NCI-H1694 treated with DMSO at 0.1 percent for 48 hours (cell line): ENCODE measurements around the gene SREBF1.

ENCODE experiments used
- DNase-seq: peaks from one replicate; lab custom pipeline; 2025; lab: John Stamatoyannopoulos, UW

SREBF1 gene

GRCh38 chr17:17781591-17782496 is 54.9 kb downstream of the SREBF1 start:
- peak; percentile 77 for DNase-seq

DNA sequence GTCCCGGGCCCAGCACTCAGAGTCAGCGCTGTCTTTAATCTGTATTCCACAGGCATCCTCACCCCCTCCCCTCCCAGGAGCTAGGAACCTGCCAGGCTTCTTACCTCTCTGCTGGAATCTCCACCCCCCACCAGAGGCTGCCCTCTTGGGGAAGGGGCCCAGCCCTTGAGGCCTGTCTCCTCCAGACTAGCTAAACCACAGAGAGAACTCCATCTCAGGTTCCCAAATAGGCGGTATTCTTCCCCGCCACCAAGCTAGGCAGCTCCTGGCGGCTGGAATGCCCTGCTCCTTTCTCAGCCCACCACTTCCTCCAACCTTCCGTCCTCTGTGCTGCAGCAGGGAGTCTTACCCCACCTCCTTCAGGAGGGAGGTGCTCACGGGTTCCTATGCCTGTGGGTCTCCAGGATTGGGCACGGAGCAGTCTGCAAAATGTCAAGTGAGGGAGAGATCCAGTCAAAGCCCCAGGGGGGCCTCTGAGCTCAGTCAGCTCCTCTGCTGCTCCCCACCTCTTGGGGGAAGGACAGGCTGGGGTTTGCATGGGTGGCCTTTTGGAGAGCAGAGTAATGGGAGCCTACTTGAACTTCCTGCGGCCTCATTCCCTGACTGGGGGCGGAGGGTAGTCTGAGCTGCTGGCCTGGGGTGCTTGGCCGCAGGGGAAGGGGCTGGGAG is 55.7 kb downstream of the SREBF1 start:
- DNase-seq: no peak

DNA sequence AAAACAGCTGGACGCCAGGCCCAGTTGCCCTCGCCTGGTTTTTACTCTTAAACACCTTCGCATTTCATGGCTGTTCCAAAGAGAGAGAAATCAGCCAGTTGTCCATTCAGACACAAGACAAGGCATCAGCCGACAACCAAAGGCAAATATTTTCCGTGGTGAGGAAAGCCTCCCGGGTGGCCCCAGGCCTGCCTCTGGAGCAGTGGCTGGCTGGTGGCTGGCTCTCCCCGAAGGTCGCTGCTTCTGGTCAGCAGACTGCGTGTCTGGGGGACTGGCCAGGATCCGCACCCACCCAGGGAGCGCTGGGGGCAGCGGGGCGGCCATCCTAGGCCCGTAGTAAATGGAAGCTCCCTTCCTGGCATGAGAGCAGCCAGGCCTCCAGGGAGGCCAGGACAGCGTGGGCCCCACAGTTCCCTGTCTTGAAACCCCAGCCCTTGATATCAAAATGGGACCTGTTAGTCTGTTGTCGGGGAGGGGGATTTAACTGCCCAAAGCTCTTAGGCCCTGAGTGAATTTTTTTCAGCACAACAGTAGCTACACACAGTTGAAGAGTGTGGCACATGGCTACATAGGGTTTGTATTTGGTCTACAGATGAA is 57.7 kb downstream of the SREBF1 start:
- no peak for DNase-seq

GRCh38 chr17:17778308-17779014 is 58.3 kb downstream of the SREBF1 start:
- no peak for DNase-seq

- no peak for DNase-seq
Observed at GRCh38 chr17:17776889-17777288, 59.9 kb downstream of the SREBF1 start.

DNA sequence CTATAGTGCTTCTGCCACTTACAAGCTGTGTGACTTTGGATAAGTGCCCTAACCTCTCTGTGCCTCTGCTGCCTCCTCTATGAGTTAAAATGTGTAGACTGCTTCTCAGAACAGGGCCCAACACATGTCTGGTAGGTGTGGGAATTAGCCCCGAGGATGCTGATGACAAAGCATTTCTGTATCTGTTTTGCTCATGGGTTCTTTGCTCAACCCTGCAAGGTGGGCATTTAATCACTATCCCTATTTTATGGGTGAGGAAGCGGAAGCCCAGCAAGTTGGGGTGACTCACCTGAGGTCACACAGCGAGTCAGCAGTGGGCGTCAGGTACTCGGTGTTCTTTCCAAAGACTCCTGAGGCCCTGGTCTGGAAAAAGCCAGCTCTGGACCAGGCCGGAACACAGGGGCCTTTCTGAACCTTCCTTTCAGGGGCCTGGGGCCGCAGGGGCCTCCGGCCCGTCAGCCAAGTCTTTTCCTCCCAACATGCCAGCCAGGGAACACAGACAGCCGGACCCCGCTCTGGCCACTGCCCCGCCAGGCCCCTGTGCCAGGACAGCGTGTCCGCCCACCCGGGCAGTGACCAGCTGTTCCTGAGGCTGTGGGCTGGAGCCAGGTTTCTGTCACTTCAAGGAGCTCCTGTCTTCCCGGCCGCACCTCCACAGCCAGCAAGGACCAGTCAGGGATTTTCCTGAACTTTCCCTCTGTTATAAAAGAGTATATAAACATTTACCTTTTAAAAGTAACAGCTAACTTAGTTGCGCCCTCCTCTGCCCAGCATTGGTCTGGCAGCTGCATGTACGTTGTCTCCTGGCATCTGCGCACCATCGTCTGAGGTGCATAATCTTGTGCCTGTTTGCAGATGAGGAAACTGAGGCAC is 62.5 kb downstream of the SREBF1 start:
- DNase-seq: no peak

GRCh38 chr17:17772231-17772630 is 64.6 kb downstream of the SREBF1 start:
- DNase-seq: no peak

DNA sequence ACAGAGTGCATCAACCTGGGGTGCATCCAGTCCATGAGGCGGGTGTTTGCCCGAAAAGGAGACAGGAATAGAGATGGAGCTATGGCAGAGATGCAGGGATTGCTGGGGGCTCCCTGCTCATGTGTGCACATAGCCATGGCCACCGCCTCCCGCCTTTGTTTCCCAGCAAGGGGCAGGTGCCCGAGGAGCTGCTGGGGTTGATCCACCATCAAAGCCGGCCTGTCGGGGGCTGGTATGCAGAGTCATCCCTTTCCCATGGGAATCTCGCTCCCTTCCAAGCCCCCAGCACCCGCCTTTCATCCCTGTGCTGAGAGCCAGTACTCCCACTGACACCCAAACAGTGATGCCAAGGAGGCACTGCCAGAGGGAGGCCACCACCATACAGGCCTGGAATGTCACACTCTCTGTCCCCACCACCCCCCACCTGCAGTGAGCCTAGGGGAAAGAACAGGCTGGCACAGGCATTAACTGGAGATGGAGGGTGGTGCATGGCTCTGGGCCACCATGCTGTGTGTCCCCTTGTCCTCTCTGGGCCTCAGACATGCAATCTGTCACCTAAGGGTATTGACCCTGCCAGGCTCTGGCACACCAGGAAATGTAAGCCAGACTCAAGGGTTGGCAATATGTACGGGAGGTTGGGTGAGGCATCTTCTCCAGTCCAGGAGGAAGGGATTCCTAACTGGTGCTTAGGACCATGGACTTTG is 65.1 kb downstream of the SREBF1 start:
- DNase-seq: no peak

GRCh38 chr17:17770632-17771044 is 66.1 kb downstream of the SREBF1 start:
- no peak for DNase-seq

GRCh38 chr17:17769869-17770631 is 66.7 kb downstream of the SREBF1 start:
- no peak for DNase-seq

- no peak for DNase-seq
Observed at GRCh38 chr17:17768424-17769088, 68.2 kb downstream of the SREBF1 start.

GRCh38 chr17:17767887-17768418 is 68.8 kb downstream of the SREBF1 start:
- DNase-seq: no peak

DNA sequence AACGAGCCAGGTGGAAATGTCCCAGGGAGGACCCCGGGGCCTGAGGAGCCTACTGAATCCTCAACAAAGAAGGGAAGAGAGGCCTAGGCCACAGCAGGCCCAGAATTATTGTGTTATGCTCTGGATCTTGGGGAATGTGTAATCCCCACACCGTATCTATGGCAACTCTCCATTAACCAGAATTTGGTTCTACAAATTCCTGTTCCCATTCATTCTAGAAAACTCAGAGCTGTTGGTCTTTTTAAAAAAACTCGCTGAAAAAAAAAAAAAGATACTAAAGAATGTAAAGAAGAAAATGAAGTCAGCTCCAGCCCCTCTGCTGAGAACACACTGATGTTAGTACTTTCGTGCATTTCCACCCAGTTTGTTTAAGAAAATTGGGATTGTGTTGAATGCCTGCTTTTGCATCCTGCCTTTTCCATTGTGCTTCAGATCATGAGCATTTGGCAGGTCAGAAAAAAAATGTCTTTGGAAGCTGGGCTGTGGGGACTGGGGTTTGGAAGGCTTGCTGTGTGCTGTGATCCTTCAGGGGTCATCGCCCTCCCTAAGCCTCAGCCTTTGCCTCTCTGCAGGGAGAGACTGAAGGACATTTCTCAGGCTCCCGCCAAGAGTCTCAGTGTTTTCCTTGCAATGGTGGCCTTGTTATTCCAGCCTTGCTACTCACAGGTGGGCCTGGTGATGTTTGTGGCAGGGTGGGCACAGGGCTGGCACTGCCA is 69.5 kb downstream of the SREBF1 start:
- DNase-seq: no peak

- DNase-seq: no peak
Observed at GRCh38 chr17:17766744-17767120, 70.1 kb downstream of the SREBF1 start.

DNA sequence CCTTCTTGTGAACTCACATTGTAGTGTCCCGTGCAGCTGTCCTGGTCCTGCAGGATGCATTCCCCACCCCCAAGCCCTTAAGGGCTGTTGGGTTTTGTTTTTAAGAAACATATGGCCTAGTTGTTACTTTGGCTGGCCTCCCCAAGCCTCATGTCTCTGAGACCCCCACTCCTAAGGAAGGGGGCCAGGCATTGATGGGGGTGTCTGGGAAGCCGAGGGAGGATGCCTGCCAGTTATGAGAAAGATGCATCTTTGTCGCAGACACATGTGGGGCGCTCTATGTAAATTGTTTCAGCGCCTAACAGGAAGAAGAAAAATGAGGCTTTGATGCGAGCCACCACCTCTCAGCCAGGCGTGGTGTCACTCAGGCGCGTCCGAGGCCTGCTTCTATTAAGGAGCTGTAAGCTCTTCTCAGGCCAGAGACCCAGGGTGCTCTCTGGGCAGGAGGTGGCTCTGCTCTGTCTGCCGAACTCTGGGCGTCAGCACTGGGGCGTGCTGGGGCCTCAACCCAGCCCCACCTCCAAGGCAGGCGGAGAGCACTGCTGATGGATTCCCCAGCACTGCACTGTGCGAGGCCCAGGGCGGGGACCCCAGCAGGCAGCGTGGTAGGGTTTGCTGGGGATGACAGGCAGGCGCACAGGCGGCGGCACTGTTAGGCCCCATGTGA is 70.6 kb downstream of the SREBF1 start:
- no peak for DNase-seq

- no peak for DNase-seq
Observed at GRCh38 chr17:17765359-17766076, 71.3 kb downstream of the SREBF1 start.

DNA sequence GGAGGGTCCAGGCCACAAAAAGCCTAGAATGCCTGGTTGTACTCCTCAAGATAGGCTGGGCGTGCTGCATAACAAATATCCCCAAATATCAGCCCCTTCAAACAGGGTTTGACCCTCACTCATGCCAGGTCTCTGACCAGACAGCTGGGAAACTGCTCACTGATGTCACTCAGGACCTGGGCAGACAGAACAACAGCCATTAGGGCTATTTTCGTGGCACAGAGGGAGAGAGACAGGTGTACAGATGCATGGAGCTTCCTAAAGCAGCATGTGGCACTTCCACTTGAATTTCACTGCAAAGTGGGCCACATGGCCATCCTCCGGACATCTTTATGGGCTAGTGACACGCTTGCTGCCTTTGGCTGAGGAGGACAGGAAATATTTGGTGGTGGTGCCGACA is 73.1 kb downstream of the SREBF1 start:
- no peak for DNase-seq
